Naive thymus-derived CD8-positive, alpha-beta T cell (primary cell): ENCODE data around the gene TMEM11. TPM values are rescaled to one million over a fixed set of nuclear protein-coding genes. Genes with fewer than 3 reads are reported as not detected.

Source experiments
- ATAC-seq, 2 donors: fragments of 150-1000 bp; cut with Tn5 transposase in 1 of 2; sonication (Bioruptor Pico), chemical (Tn5 transposase) in 1 of 2; 1 replicate in 1 of 2; 2 replicates in 1 of 2; pipeline ENCODE4 v1.10.0; 2021; ENCODE audit warnings: mild to moderate bottlenecking in 2 of 2, moderate library complexity in 2 of 2
- POLR2A ChIA-PET: fragments of 350-600 bp; sonication (Branson Sonifier 250); formaldehyde crosslinking; loops from one replicate; lab custom pipeline; 2021; ENCODE audit warnings: antibody characterized with exemption; lab: Charles Lee
- DNase-seq, 10 donors: peaks; one replicate each; pipeline versions ENCODE4 v3.0.0 to v3.0.0-alpha.2; 2020 to 2022
- H3K27ac Mint-ChIP-seq, 10 donors: one replicate each; pipeline ENCODE4 v1.8.0; 2020 to 2022; ENCODE audit warnings: mild to moderate bottlenecking in 10 of 10, mixed read lengths in 10 of 10, moderate library complexity in 4 of 10, inconsistent platforms in 1 of 10
- H3K27me3 Mint-ChIP-seq, 5 donors: one replicate each; pipeline ENCODE4 v1.8.0; 2021 to 2022; ENCODE audit warnings: mixed read lengths in 5 of 5
- H3K36me3 Mint-ChIP-seq, 3 donors: one replicate each; pipeline ENCODE4 v1.8.0; 2020 to 2022; ENCODE audit warnings: mixed read lengths in 3 of 3, mild to moderate bottlenecking in 2 of 3, inconsistent platforms in 1 of 3
- H3K4me1 Mint-ChIP-seq, 4 donors: one replicate each; pipeline ENCODE4 v1.8.0; 2021 to 2022; ENCODE audit warnings: mixed read lengths in 4 of 4
- H3K4me3 Mint-ChIP-seq, 10 donors: one replicate each; pipeline ENCODE4 v1.8.0; 2020 to 2022; ENCODE audit warnings: mild to moderate bottlenecking in 10 of 10, mixed read lengths in 10 of 10, moderate library complexity in 6 of 10, inconsistent platforms in 1 of 10
- H3K9me3 Mint-ChIP-seq, 9 donors: one replicate each; pipeline ENCODE4 v1.8.0; 2020 to 2022; ENCODE audit warnings: mixed read lengths in 9 of 9, mild to moderate bottlenecking in 3 of 9, inconsistent platforms in 1 of 9, moderate library complexity in 1 of 9
- polyA plus RNA-seq, 3 donors: library from polyadenylated mRNA; unstranded; fragments of 300-500 nt; fragmentation: Illumina TruSeq; gene quantifications; one replicate each; pipeline ENCODE4 v1.2.3, GENCODE V29; 2021
- total RNA-seq, 8 experiments: library from RNA in 2 of 8; stranded (reverse) in 2 of 8; gene quantifications; one replicate each; pipeline ENCODE4 v1.2.3 and lab custom pipeline; 2021 to 2026

TMEM11 gene
- total and polyA plus RNA-seq, 5 experiments from 2014 or later, result 14.9 to 31.9 (median 19.5) TPM

DNA sequence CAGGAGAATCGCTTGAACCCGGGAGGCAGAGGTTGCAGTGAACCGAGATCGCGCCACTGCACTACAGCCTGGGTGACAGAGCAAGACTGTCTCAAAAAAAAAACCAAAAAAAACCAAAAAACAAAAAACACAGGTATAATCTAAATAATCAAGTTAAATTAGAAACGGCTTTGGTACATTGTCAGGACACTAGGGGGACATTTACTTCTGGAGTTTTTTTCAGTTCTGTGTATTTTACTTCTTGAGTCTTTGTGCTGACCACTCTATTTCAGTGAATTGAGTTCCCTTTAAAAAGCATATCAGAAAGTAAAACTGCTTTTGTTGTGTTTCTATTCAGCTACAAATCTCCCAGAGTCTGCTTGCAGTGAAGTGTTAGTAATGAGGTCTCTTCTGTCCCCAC, 50.9 kb downstream of the TMEM11 start:
- peaks cover 0 to 2% (median 0%) of the 10 kb centered on the region in 3 donors for H3K36me3 Mint-ChIP-seq
- peak overlapping the region in 2 of 10 donors; percentile 29 to 56 for H3K27ac Mint-ChIP-seq
- no peaks in the 10 kb centered on the region for H3K9me3 Mint-ChIP-seq
- no peak for DNase-seq
- H3K4me3 Mint-ChIP-seq, result no peak overlapping the region
- peaks cover 4 to 19% (median 11%) of the 10 kb centered on the region in 4 donors for H3K4me1 Mint-ChIP-seq
- no peaks in the 10 kb centered on the region for H3K27me3 Mint-ChIP-seq
- POLR2A ChIA-PET, result no interaction called here
- ATAC-seq, result no peak

GRCh38 chr17:21162394-21162775, 51.6 kb downstream of the TMEM11 start:
- no peaks in the 10 kb centered on the region for H3K27me3 Mint-ChIP-seq
- no peak overlapping the region for H3K4me3 Mint-ChIP-seq
- peaks cover 4 to 19% (median 12%) of the 10 kb centered on the region in 4 donors for H3K4me1 Mint-ChIP-seq
- H3K36me3 Mint-ChIP-seq, result peaks cover 0 to 2% (median 0%) of the 10 kb centered on the region in 3 donors
- H3K27ac Mint-ChIP-seq, result peak overlapping the region in 5 of 10 donors; percentile 6 to 48 (median 7)
- ATAC-seq (no peak), DNase-seq (no peak)
- POLR2A ChIA-PET, result no interaction called here
- H3K9me3 Mint-ChIP-seq, result no peaks in the 10 kb centered on the region

DNA sequence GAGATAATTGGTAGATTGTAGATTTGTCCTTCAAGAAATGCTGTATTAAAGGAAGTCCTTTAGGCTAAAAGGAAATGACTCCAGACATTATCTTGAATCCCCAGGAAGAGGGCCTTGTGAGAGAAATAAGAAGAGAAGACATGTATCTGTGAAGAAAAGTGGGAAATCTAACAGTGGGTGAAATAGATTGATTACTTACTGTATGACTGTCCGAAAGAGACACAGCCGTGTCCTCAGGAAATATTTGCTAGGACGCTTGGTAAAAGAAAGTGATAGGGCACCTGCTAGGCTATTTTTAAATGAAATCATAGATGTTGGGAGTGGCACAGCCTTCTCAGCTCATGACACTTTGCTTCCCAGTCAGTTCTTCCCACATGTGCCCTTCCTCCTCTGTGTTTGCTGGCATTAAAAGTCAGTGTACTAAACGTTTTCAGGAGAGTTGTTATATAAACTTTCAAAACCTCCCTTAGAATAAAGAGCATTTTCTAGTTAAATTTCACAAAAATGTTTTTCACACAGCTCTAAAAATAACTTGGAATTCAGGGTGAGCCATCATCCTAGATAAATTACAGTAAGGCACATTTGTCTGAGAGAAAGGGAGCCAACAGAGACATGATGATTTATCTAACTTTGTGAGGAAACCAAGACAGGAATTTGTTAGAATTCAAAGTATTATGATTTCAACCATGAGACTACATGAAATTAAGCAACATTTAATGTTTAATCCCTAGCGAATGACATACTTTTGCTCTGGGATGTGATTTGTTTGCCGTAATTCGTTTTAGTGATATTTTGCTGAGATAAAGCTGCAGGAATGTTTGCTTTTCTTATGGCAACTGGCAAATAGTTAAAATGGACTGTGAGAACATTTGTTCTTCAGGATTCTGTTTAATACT, 52.2 kb downstream of the TMEM11 start:
- Mint-ChIP-seq H3K27ac (peak overlapping the region in 3 of 10 donors; percentile 1 to 20 (median 7)), H3K4me1 (peaks cover 3 to 19% (median 12%) of the 10 kb centered on the region in 4 donors), H3K36me3 (peaks cover 0 to 1% (median 0%) of the 10 kb centered on the region in 3 donors), H3K9me3 (no peaks in the 10 kb centered on the region), H3K27me3 (no peaks in the 10 kb centered on the region), H3K4me3 (no peak overlapping the region)
- ATAC-seq, result no peak
- POLR2A ChIA-PET, result no interaction called here
- DNase-seq, result no peak

DNA sequence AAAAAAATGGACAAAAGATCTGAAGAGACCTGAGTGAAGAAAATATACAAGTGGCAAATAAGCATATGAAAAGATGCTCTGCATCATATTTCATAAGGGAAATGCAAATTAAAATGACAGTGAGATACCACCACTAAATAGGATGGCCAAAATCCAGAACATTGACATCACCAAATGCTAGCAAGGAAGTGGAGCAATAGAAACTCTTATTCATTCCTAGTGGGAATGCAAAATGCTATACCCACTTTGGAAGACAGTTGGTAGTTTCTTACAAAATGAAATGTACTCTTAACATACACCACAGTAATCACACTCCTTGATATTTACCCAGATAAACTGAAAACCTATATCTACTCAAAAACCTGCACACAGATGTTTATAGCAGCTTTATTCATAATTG, 53.6 kb downstream of the TMEM11 start:
- peaks cover 0 to 8% (median 3%) of the 10 kb centered on the region in 9 donors for H3K9me3 Mint-ChIP-seq
- DNase-seq (no peak), ATAC-seq (no peak)
- H3K36me3 Mint-ChIP-seq, result peaks cover 0 to 3% (median under 1%) of the 10 kb centered on the region in 3 donors
- no peak overlapping the region for H3K27ac Mint-ChIP-seq
- H3K4me3 Mint-ChIP-seq, result no peak overlapping the region
- peaks cover 3 to 19% (median 10%) of the 10 kb centered on the region in 4 donors for H3K4me1 Mint-ChIP-seq
- POLR2A ChIA-PET, result no interaction called here
- H3K27me3 Mint-ChIP-seq, result no peaks in the 10 kb centered on the region

- POLR2A ChIA-PET, result no interaction called here
- ATAC-seq (no peak), DNase-seq (no peak)
- Mint-ChIP-seq H3K27ac (peak overlapping the region in 1 of 10 donors; percentile 11), H3K4me1 (peaks cover 4 to 19% (median 15%) of the 10 kb centered on the region in 4 donors), H3K9me3 (peaks cover 6 to 34% (median 13%) of the 10 kb centered on the region in 9 donors), H3K36me3 (peaks cover 0 to 23% (median 13%) of the 10 kb centered on the region in 3 donors), H3K27me3 (no peaks in the 10 kb centered on the region), H3K4me3 (no peak overlapping the region)
Measured at GRCh38 chr17:21157586-21158370, 56.2 kb downstream of the TMEM11 start.

DNA sequence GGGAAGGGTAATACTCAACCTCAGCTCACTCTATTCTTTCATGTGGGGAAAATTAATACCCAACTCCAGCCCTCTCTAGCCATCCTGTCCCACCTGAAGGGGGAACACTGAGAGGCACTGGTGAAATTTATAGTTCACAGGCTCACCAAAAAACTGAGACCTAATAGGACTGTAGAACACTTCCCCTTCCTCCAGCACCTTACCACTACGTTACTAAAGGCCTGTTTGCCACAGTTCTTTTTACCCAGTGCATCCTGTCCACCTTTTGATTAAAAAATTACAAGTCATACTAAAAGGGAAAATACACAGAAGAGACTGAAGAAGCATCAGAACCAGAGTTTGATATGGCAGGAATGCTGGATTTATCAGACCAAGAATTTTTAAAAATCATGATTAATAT, 61.2 kb downstream of the TMEM11 start:
- peaks cover 4 to 31% (median 28%) of the 10 kb centered on the region in 3 donors for H3K36me3 Mint-ChIP-seq
- POLR2A ChIA-PET, result no interaction called here
- no peaks in the 10 kb centered on the region for H3K27me3 Mint-ChIP-seq

GRCh38 chr17:21149621-21150020, 64.3 kb downstream of the TMEM11 start:
- H3K27ac Mint-ChIP-seq, result no peak overlapping the region
- peaks cover 0 to 32% (median 2%) of the 10 kb centered on the region in 4 donors for H3K4me1 Mint-ChIP-seq
- no peaks in the 10 kb centered on the region for H3K27me3 Mint-ChIP-seq
- no peak overlapping the region for H3K4me3 Mint-ChIP-seq
- peaks cover 7 to 41% (median 35%) of the 10 kb centered on the region in 3 donors for H3K36me3 Mint-ChIP-seq
- H3K9me3 Mint-ChIP-seq, result peaks cover 5 to 54% (median 21%) of the 10 kb centered on the region in 9 donors
- POLR2A ChIA-PET, result no interaction called here
- ATAC-seq, result no peak
- DNase-seq, result no peak

More for the DNA sequence above, 61.2 kb downstream of the TMEM11 start:
- no peak overlapping the region for H3K4me3 Mint-ChIP-seq
- H3K27ac Mint-ChIP-seq, result no peak overlapping the region
- H3K9me3 Mint-ChIP-seq, result peaks cover 11 to 58% (median 28%) of the 10 kb centered on the region in 9 donors
- ATAC-seq (no peak), DNase-seq (no peak)
- peaks cover 0 to 22% (median 3%) of the 10 kb centered on the region in 4 donors for H3K4me1 Mint-ChIP-seq

Other genes with a start within 250 kb of the TMEM11 start
- gene USP22, start 171.2 kb downstream of the TMEM11 start, total RNA-seq, result 100 to 1,000 TPM; 149 to 155 TPM
- gene USP22, start 171.2 kb downstream of the TMEM11 start, polyA plus RNA-seq, result 10 to 100 TPM; 33.6 to 40.3 (median 34.3) TPM
- gene DHRS7B, start 87.2 kb downstream of the TMEM11 start, total RNA-seq, result 10 to 100 TPM; 10.8 to 11.7 TPM
- gene DHRS7B, start 87.2 kb downstream of the TMEM11 start, polyA plus RNA-seq, result 1 to 10 TPM; 6.4 to 8.0 (median 7.0) TPM
- 1 to 10 TPM; 9.2 to 9.3 TPM for gene NATD1, start 39.2 kb upstream of the TMEM11 start, total RNA-seq
- gene NATD1, start 39.2 kb upstream of the TMEM11 start, polyA plus RNA-seq, result 1 to 10 TPM in 1 of 3 donors, under 1 TPM in 2; 0.60 to 1.2 (median 0.99) TPM
- 10 to 100 TPM; 39.4 to 42.2 TPM for gene MAP2K3, start 70.5 kb upstream of the TMEM11 start, total RNA-seq
- 10 to 100 TPM; 49.0 to 69.4 (median 49.7) TPM for gene MAP2K3, start 70.5 kb upstream of the TMEM11 start, polyA plus RNA-seq
- not detected for gene KCNJ12, start 162.2 kb upstream of the TMEM11 start, total RNA-seq
- under 1 TPM in 2 of 3 donors, not detected in 1; 0.16 to 0.18 TPM for gene KCNJ12, start 162.2 kb upstream of the TMEM11 start, polyA plus RNA-seq